Hepatocyte (in vitro differentiated cells): ENCODE results near the gene NKX3-2. TPM values are rescaled to one million over a fixed set of nuclear protein-coding genes. Genes with fewer than 3 reads are reported as not detected.

Source experiments
- DNase-seq: peaks from one replicate; pipeline ENCODE4 v3.0.0-alpha.2; 2016; ENCODE audit warnings: low spot score
- H2AFZ ChIP-seq: fragments of 200-600 bp; sonication (generic); 2 replicates; pipeline ENCODE4 v1.6.0; 2016; ENCODE audit warnings: antibody characterized with exemption, mild to moderate bottlenecking
- H3K27ac ChIP-seq: fragments of 200-600 bp; sonication (generic); 2 replicates; pipeline ENCODE4 v1.5.1; 2016; ENCODE audit warnings: mild to moderate bottlenecking
- H3K27me3 ChIP-seq: fragments of 200-600 bp; sonication (generic); 2 replicates; pipeline ENCODE4 v1.6.1; 2016
- H3K36me3 ChIP-seq: fragments of 200-600 bp; sonication (generic); replicated peaks from 2 replicates; pipeline ENCODE4 v1.5.1; 2016; ENCODE audit warnings: low read depth; ENCODE audit not compliant: insufficient read depth
- H3K4me1 ChIP-seq: fragments of 200-600 bp; sonication (generic); 2 replicates; pipeline ENCODE4 v1.5.1; 2016; ENCODE audit warnings: mild to moderate bottlenecking, moderate library complexity; ENCODE audit not compliant: insufficient read depth
- H3K4me2 ChIP-seq: fragments of 200-600 bp; sonication (generic); 2 replicates; pipeline ENCODE4 v1.6.0; 2016
- H3K4me3 ChIP-seq: fragments of 200-600 bp; sonication (generic); 2 replicates; pipeline ENCODE4 v1.5.1; 2016; ENCODE audit warnings: mild to moderate bottlenecking
- H3K79me2 ChIP-seq: fragments of 200-600 bp; sonication (generic); 2 replicates; pipeline ENCODE4 v1.6.0; 2017; ENCODE audit warnings: mild to moderate bottlenecking
- H3K9me2 ChIP-seq: fragments of 200-600 bp; sonication (generic); replicated peaks from 2 replicates; pipeline ENCODE4 v1.6.0; 2017; ENCODE audit warnings: mild to moderate bottlenecking; ENCODE audit not compliant: insufficient read depth
- H3K9me3 ChIP-seq: fragments of 200-600 bp; sonication (generic); 2 replicates; pipeline ENCODE4 v1.5.1; 2016; ENCODE audit warnings: low read depth, mild to moderate bottlenecking
- H4K20me1 ChIP-seq: fragments of 200-600 bp; sonication (generic); 2 replicates; pipeline ENCODE4 v1.6.0; 2016; ENCODE audit warnings: mild to moderate bottlenecking; ENCODE audit not compliant: insufficient read depth, poor library complexity, severe bottlenecking
- CTCF ChIP-seq: fragments of 200-600 bp; sonication (generic); IDR thresholded peaks from 2 replicates; pipeline ENCODE4 v1.5.1; 2016; ENCODE audit warnings: antibody characterized with exemption, mild to moderate bottlenecking; ENCODE audit not compliant: poor library complexity
- EZH2 ChIP-seq: fragments of 200-600 bp; sonication (generic); IDR thresholded peaks from 2 replicates; pipeline ENCODE4 v1.6.1; 2016; ENCODE audit warnings: antibody characterized with exemption, mild to moderate bottlenecking, borderline replicate concordance
- EZH2phosphoT487 ChIP-seq: fragments of 200-600 bp; sonication (generic); IDR thresholded peaks from one replicate; pipeline ENCODE4 v1.6.1; 2018; ENCODE audit warnings: antibody characterized with exemption, mild to moderate bottlenecking, low read depth, moderate library complexity; ENCODE audit not compliant: unreplicated experiment, severe bottlenecking
- WGBS: methylation state at CpG from one replicate; pipeline ENCODE4 v1.1.6; 2016; ENCODE audit warnings: low lambda C conversion rate; ENCODE audit errors: missing lambda C conversion rate; 5-methylcytosine and 5-hydroxymethylcytosine counted together
- polyA plus RNA-seq: library from polyadenylated mRNA; unstranded; fragments of >200 nt; fragmentation: Nextera tagmentation; extraction: Ambion mirVana; gene quantifications from 2 replicates; pipeline ENCODE4 v1.2.1, GENCODE V29; 2016
- total RNA-seq: library from RNA; depleted of rRNA; stranded (reverse); fragments of >200 nt; gene quantifications from 2 replicates; pipeline ENCODE4 v1.2.3, GENCODE V29; 2014

NKX3-2 gene
- total and polyA plus RNA-seq, 2 experiments from 2014 or later = 0.33 to 0.93 TPM

- Histone ChIP-seq H3K36me3 (no peaks in the 10 kb centered on the region), H3K4me2 (no peak overlapping the region), H3K9me2 (no peaks in the 10 kb centered on the region), H3K27me3 (peaks cover 98% of the 10 kb centered on the region), H3K79me2 (no peaks in the 10 kb centered on the region), H3K4me3 (no peak overlapping the region), H2AFZ (no peak overlapping the region), H3K27ac (no peak overlapping the region), H3K9me3 (no peaks in the 10 kb centered on the region), H3K4me1 (peaks cover 9% of the 10 kb centered on the region), H4K20me1 (no peaks in the 10 kb centered on the region)
- TF ChIP-seq EZH2 (no peak), EZH2phosphoT487 (no peak), CTCF (no peak)
- 19% methylated on average over 10 of the region's 10 CpGs for WGBS
- no peak for DNase-seq
These were observed 6.5 kb downstream of the NKX3-2 start for GRCh38 chr4:13537832-13538177.

GRCh38 chr4:13537011-13537831 lies 7.1 kb downstream of the NKX3-2 start:
- H3K4me1 ChIP-seq = peaks cover 6% of the 10 kb centered on the region
- H3K79me2 ChIP-seq = no peaks in the 10 kb centered on the region
- WGBS = 21% methylated on average over 33 of the region's 34 CpGs
- TF ChIP-seq EZH2phosphoT487 = no peak
- no peak for TF ChIP-seq EZH2
- no peak for TF ChIP-seq CTCF
- H2AFZ ChIP-seq = no peak overlapping the region
- no peak overlapping the region for H3K4me2 ChIP-seq
- no peak overlapping the region for H3K27ac ChIP-seq
- no peaks in the 10 kb centered on the region for H3K9me3 ChIP-seq
- H3K9me2 ChIP-seq = no peaks in the 10 kb centered on the region
- H3K27me3 ChIP-seq = peaks cover 98% of the 10 kb centered on the region
- no peaks in the 10 kb centered on the region for H3K36me3 ChIP-seq
- H3K4me3 ChIP-seq = no peak overlapping the region
- no peak for DNase-seq
- no peaks in the 10 kb centered on the region for H4K20me1 ChIP-seq

- no peaks in the 10 kb centered on the region for H3K4me1 ChIP-seq
- H3K9me2 ChIP-seq = no peaks in the 10 kb centered on the region
These were observed 7.7 kb downstream of the NKX3-2 start for GRCh38 chr4:13536607-13537006.

More at GRCh38 chr4:13536607-13537006, 7.7 kb downstream of the NKX3-2 start:
- no peak for DNase-seq
- H3K27me3 ChIP-seq = peaks cover 98% of the 10 kb centered on the region
- WGBS = 52% methylated on average over 6 of the region's 6 CpGs
- no peak overlapping the region for H2AFZ ChIP-seq
- no peaks in the 10 kb centered on the region for H3K9me3 ChIP-seq
- H4K20me1 ChIP-seq = no peaks in the 10 kb centered on the region
- no peak overlapping the region for H3K4me3 ChIP-seq
- H3K36me3 ChIP-seq = no peaks in the 10 kb centered on the region
- H3K79me2 ChIP-seq = no peaks in the 10 kb centered on the region
- no peak overlapping the region for H3K4me2 ChIP-seq
- TF ChIP-seq EZH2 = no peak
- no peak for TF ChIP-seq EZH2phosphoT487
- no peak for TF ChIP-seq CTCF
- no peak overlapping the region for H3K27ac ChIP-seq
